Measurements from ENCODE around the gene OTULIN.

DNA sequence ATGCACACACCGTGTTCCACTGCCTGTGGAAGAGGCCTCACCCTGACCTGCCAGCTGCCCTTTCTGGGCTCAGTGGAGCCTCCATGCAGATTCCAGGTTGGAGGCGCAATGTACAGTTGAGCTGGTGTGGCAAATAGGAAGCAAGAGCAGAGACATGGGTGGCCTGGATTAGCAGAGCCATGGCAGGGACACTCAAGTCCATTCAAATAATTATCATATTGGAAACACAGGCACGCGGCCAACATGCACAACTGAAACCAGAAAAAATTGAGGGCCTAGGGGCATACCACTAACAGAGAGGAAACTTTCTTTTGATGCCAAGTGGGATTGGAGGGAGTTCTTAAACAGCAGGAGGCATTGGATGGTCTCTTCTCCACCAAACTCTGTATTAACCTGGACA lies 47.1 kb upstream of the OTULIN start:
- no peak for TF ChIP-seq POLR2A (IDR thresholded peaks at IDR 0.05)
- TF ChIP-seq, protein P1, sequence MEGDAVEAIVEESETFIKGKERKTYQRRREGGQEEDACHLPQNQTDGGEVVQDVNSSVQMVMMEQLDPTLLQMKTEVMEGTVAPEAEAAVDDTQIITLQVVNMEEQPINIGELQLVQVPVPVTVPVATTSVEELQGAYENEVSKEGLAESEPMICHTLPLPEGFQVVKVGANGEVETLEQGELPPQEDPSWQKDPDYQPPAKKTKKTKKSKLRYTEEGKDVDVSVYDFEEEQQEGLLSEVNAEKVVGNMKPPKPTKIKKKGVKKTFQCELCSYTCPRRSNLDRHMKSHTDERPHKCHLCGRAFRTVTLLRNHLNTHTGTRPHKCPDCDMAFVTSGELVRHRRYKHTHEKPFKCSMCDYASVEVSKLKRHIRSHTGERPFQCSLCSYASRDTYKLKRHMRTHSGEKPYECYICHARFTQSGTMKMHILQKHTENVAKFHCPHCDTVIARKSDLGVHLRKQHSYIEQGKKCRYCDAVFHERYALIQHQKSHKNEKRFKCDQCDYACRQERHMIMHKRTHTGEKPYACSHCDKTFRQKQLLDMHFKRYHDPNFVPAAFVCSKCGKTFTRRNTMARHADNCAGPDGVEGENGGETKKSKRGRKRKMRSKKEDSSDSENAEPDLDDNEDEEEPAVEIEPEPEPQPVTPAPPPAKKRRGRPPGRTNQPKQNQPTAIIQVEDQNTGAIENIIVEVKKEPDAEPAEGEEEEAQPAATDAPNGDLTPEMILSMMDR (IDR thresholded peaks at IDR 0.05) = no peak
